Hepatocyte (in vitro differentiated cells): ENCODE data around the gene ATF7.

ENCODE experiments used
- CTCF ChIP-seq: fragments of 200-600 bp; sonication (generic); IDR thresholded peaks from 2 replicates; pipeline ENCODE4 v1.5.1; 2016; ENCODE audit warnings: antibody characterized with exemption, mild to moderate bottlenecking; ENCODE audit not compliant: poor library complexity
- EZH2 ChIP-seq: fragments of 200-600 bp; sonication (generic); IDR thresholded peaks from 2 replicates; pipeline ENCODE4 v1.6.1; 2016; ENCODE audit warnings: antibody characterized with exemption, mild to moderate bottlenecking, borderline replicate concordance
- EZH2phosphoT487 ChIP-seq: fragments of 200-600 bp; sonication (generic); IDR thresholded peaks from one replicate; pipeline ENCODE4 v1.6.1; 2018; ENCODE audit warnings: antibody characterized with exemption, mild to moderate bottlenecking, low read depth, moderate library complexity; ENCODE audit not compliant: unreplicated experiment, severe bottlenecking

- TF ChIP-seq CTCF (no peak), EZH2 (no peak), EZH2phosphoT487 (no peak)
These were observed 110.9 kb downstream of the ATF7 start for GRCh38 chr12:53515291-53515680.
